ENCODE measurements around the gene ROR2.

Gene ROR2

GRCh38 chr9:91723420-91724067 is 226.5 kb downstream of the ROR2 start:
- H3K9ac ChIP-seq (ENCODE audit: low read depth, low read length), result no peak overlapping the region
- H3K4me3 ChIP-seq (ENCODE audit: low read depth, low read length), result no peak overlapping the region
- H3K27ac ChIP-seq (ENCODE audit: low read depth, low read length), result no peak overlapping the region
- H3K4me1 ChIP-seq (ENCODE audit: control insufficient read depth, insufficient read depth, low read length), result no peaks in the 10 kb centered on the region
- H3K36me3 ChIP-seq (ENCODE audit: control insufficient read depth, insufficient read depth, low read length), result no peaks in the 10 kb centered on the region
- H3K9me3 ChIP-seq (ENCODE audit: control insufficient read depth, insufficient read depth, low read length), result no peaks in the 10 kb centered on the region
- no peaks in the 10 kb centered on the region for H3K27me3 ChIP-seq (ENCODE audit: control insufficient read depth, insufficient read depth, low read length)

GRCh38 chr9:91720751-91721705 is 229.0 kb downstream of the ROR2 start:
- Histone ChIP-seq H3K4me1 (ENCODE audit: control insufficient read depth, insufficient read depth, low read length) (no peaks in the 10 kb centered on the region), H3K27me3 (ENCODE audit: control insufficient read depth, insufficient read depth, low read length) (no peaks in the 10 kb centered on the region), H3K9ac (ENCODE audit: low read depth, low read length) (no peak overlapping the region), H3K4me3 (ENCODE audit: low read depth, low read length) (no peak overlapping the region), H3K9me3 (ENCODE audit: control insufficient read depth, insufficient read depth, low read length) (no peaks in the 10 kb centered on the region), H3K36me3 (ENCODE audit: control insufficient read depth, insufficient read depth, low read length) (no peaks in the 10 kb centered on the region), H3K27ac (ENCODE audit: low read depth, low read length) (no peak overlapping the region)

GRCh38 chr9:91720313-91720712 is 229.7 kb downstream of the ROR2 start:
- Histone ChIP-seq H3K9me3 (ENCODE audit: control insufficient read depth, insufficient read depth, low read length) (no peaks in the 10 kb centered on the region), H3K27ac (ENCODE audit: low read depth, low read length) (no peak overlapping the region), H3K36me3 (ENCODE audit: control insufficient read depth, insufficient read depth, low read length) (no peaks in the 10 kb centered on the region), H3K27me3 (ENCODE audit: control insufficient read depth, insufficient read depth, low read length) (no peaks in the 10 kb centered on the region), H3K4me1 (ENCODE audit: control insufficient read depth, insufficient read depth, low read length) (no peaks in the 10 kb centered on the region), H3K9ac (ENCODE audit: low read depth, low read length) (no peak overlapping the region), H3K4me3 (ENCODE audit: low read depth, low read length) (no peak overlapping the region)

- Histone ChIP-seq H3K27me3 (ENCODE audit: control insufficient read depth, insufficient read depth, low read length) (no peaks in the 10 kb centered on the region), H3K9me3 (ENCODE audit: control insufficient read depth, insufficient read depth, low read length) (no peaks in the 10 kb centered on the region), H3K4me1 (ENCODE audit: control insufficient read depth, insufficient read depth, low read length) (peaks cover 4% of the 10 kb centered on the region; the same call in 1 of the 2 replicates), H3K9ac (ENCODE audit: low read depth, low read length) (no peak overlapping the region), H3K36me3 (ENCODE audit: control insufficient read depth, insufficient read depth, low read length) (no peaks in the 10 kb centered on the region), H3K4me3 (ENCODE audit: low read depth, low read length) (no peak overlapping the region), H3K27ac (ENCODE audit: low read depth, low read length) (no peak overlapping the region)
Observed at GRCh38 chr9:91718071-91718470, 232.0 kb downstream of the ROR2 start.

GRCh38 chr9:91716815-91717214 is 233.2 kb downstream of the ROR2 start:
- Histone ChIP-seq H3K9ac (ENCODE audit: low read depth, low read length) (no peak overlapping the region), H3K9me3 (ENCODE audit: control insufficient read depth, insufficient read depth, low read length) (no peaks in the 10 kb centered on the region), H3K27ac (ENCODE audit: low read depth, low read length) (no peak overlapping the region), H3K27me3 (ENCODE audit: control insufficient read depth, insufficient read depth, low read length) (no peaks in the 10 kb centered on the region), H3K4me3 (ENCODE audit: low read depth, low read length) (no peak overlapping the region), H3K4me1 (ENCODE audit: control insufficient read depth, insufficient read depth, low read length) (peaks cover 4% of the 10 kb centered on the region; the same call in 1 of the 2 replicates), H3K36me3 (ENCODE audit: control insufficient read depth, insufficient read depth, low read length) (no peaks in the 10 kb centered on the region)

GRCh38 chr9:91716239-91716638 is 233.8 kb downstream of the ROR2 start:
- H3K4me1 ChIP-seq (ENCODE audit: control insufficient read depth, insufficient read depth, low read length), result peaks cover 4% of the 10 kb centered on the region; the same call in 1 of the 2 replicates
- H3K27ac ChIP-seq (ENCODE audit: low read depth, low read length), result no peak overlapping the region
- H3K36me3 ChIP-seq (ENCODE audit: control insufficient read depth, insufficient read depth, low read length), result no peaks in the 10 kb centered on the region
- no peaks in the 10 kb centered on the region for H3K27me3 ChIP-seq (ENCODE audit: control insufficient read depth, insufficient read depth, low read length)
- H3K4me3 ChIP-seq (ENCODE audit: low read depth, low read length), result no peak overlapping the region
- H3K9ac ChIP-seq (ENCODE audit: low read depth, low read length), result no peak overlapping the region
- H3K9me3 ChIP-seq (ENCODE audit: control insufficient read depth, insufficient read depth, low read length), result no peaks in the 10 kb centered on the region

GRCh38 chr9:91714874-91715615 is 235.0 kb downstream of the ROR2 start:
- Histone ChIP-seq H3K9ac (ENCODE audit: low read depth, low read length) (no peak overlapping the region), H3K27me3 (ENCODE audit: control insufficient read depth, insufficient read depth, low read length) (no peaks in the 10 kb centered on the region), H3K36me3 (ENCODE audit: control insufficient read depth, insufficient read depth, low read length) (no peaks in the 10 kb centered on the region), H3K4me1 (ENCODE audit: control insufficient read depth, insufficient read depth, low read length) (peaks cover 4% of the 10 kb centered on the region; the same call in 1 of the 2 replicates), H3K27ac (ENCODE audit: low read depth, low read length) (no peak overlapping the region), H3K9me3 (ENCODE audit: control insufficient read depth, insufficient read depth, low read length) (no peaks in the 10 kb centered on the region), H3K4me3 (ENCODE audit: low read depth, low read length) (no peak overlapping the region)

GRCh38 chr9:91714020-91714806 is 235.8 kb downstream of the ROR2 start:
- H3K27me3 ChIP-seq (ENCODE audit: control insufficient read depth, insufficient read depth, low read length), result no peaks in the 10 kb centered on the region
- H3K27ac ChIP-seq (ENCODE audit: low read depth, low read length), result no peak overlapping the region
- H3K9me3 ChIP-seq (ENCODE audit: control insufficient read depth, insufficient read depth, low read length), result no peaks in the 10 kb centered on the region
- no peaks in the 10 kb centered on the region for H3K36me3 ChIP-seq (ENCODE audit: control insufficient read depth, insufficient read depth, low read length)
- H3K4me3 ChIP-seq (ENCODE audit: low read depth, low read length), result peak overlapping the region; percentile 58
- H3K9ac ChIP-seq (ENCODE audit: low read depth, low read length), result no peak overlapping the region
- H3K4me1 ChIP-seq (ENCODE audit: control insufficient read depth, insufficient read depth, low read length), result peaks cover 4% of the 10 kb centered on the region; the same call in 1 of the 2 replicates

GRCh38 chr9:91712811-91713210 is 237.2 kb downstream of the ROR2 start:
- no peaks in the 10 kb centered on the region for H3K9me3 ChIP-seq (ENCODE audit: control insufficient read depth, insufficient read depth, low read length)
- peaks cover 4% of the 10 kb centered on the region; the same call in 1 of the 2 replicates for H3K4me1 ChIP-seq (ENCODE audit: control insufficient read depth, insufficient read depth, low read length)
- H3K27ac ChIP-seq (ENCODE audit: low read depth, low read length), result no peak overlapping the region
- no peak overlapping the region for H3K4me3 ChIP-seq (ENCODE audit: low read depth, low read length)
- no peak overlapping the region for H3K9ac ChIP-seq (ENCODE audit: low read depth, low read length)
- no peaks in the 10 kb centered on the region for H3K36me3 ChIP-seq (ENCODE audit: control insufficient read depth, insufficient read depth, low read length)
- no peaks in the 10 kb centered on the region for H3K27me3 ChIP-seq (ENCODE audit: control insufficient read depth, insufficient read depth, low read length)

Measured in HUES48 (cell line).